Frontal cortex (tissue), 4 donors: ENCODE measurements around the gene VCX3A. TPM values are rescaled to one million over a fixed set of nuclear protein-coding genes. Genes with fewer than 3 reads are reported as not detected.
"Not testable (repeated sequence)": the region's sequence is repeated elsewhere in the genome, so short reads cannot be mapped to it uniquely, and the experiment has no call there.

ENCODE experiments used
- DNase-seq, 2 donors: peaks; one replicate each; pipeline ENCODE4 v3.0.0; 2012; ENCODE audit warnings: low spot score in 2 of 2
- FAIRE-seq: peaks from 2 replicates; lab custom pipeline; 2012; peaks lifted over from hg19 to GRCh38; lab: Jason Lieb, UNC
- total RNA-seq: library from RNA; depleted of rRNA; stranded (reverse); fragments of >200 nt; gene quantifications from one replicate; pipeline ENCODE4 v1.2.3, GENCODE V29; 2014
- donor health status: control.
- donor health status: control.
- donor health status: control.

Gene VCX3A
- total RNA-seq = not detected

DNA sequence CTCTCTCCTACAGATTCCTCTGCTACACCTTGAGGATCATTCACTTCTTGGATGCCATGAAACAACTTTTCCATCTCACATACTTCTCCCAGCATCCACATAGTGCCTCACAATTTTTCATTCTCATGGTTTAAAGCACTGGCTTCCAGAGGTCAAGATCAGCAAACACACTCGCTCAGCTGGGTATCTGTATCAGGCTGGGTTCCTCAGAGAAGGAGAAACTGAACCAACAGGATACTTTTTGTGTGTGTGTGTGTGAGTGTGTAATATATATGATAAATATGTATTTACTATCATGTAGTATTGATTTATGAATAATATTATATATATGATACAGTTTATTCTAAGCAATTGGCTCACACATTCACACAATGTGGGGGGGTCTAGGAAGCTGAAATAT is at the start of gene VCX3A:
Gene VCX3A, minus strand, starts transcription at position 101 of the 400 bp plus-strand sequence. CDS start 621 bp downstream, outside the sequence.
- not testable (repeated sequence) for FAIRE-seq, DNase-seq

DNA sequence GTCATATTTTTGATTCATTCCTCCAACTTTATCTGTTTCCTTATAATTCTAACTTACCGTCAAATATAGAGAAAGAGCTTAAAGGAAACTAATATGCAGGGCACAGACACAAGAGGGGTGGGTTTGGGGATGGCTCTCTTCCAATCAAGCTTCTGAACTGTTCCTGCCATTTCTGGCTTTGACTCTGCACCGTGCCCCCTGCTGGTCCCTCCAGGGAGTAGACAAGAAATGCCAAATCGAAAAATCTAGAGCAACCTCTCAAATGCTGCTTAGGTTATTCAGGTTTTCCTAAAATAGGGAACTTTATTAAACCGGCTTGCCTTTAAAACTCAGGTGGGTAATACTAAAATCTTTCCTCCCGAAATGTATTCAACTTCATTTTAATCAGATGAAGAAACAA is 39.8 kb upstream of the VCX3A start:
- FAIRE-seq (no peak), DNase-seq (no peak)

DNA sequence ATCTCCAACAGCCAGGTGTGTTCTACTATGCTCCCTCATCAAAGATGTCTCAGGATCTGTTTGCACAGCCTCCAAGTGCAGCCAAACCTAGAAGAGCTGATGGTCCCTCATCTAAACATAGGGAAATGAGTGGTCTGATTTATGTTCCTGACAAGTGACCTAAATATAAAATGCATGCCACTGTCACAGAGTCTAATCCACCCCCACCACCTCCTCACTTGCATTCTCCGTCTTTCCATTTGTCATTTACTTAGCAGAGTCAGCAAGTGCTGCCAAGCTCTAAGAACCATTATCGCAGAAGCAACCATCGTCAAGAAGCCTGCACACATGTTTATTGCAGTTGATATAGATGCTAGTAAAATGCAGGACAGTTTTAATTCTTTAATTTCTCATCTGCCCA is 33.1 kb upstream of the VCX3A start:
- FAIRE-seq = no peak
- DNase-seq = no peak

DNA sequence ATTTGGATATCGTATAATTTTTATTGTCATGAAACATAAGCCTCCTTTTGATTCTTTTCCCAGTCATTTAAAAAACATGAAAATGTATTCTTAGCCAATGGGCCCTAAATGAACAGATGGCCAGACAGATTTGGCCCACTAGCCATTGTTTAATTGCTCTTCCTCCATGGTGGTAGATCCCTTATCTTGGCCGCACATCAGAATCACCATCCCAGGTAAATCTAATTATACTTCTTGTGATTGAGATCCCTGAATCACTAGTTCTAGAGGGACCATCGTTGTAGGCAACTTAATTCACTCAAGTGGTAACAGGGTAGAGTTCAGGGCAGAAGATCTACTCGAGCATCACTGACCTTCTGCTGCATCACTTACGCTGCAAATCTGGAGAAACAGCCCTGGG is 24.1 kb upstream of the VCX3A start:
- no peak for FAIRE-seq
- DNase-seq = no peak

DNA sequence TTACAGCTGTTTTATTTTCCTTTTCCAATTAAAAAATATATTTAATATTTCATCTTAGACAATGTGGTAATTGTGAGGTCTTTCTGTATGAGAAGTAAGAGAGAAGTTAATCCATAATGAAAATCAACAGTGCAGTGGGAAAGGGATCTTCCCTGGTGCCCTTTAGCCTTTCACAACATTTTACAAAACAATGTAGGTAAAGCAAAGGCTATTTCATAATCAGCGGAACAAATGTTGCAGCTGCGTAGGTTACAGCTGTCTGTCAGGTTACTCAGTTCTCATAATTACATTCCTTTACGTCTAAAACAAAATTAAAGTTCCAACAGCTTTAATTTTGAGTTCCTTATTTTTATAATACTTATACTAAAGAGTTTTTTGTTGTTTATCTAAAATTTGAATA is 22.8 kb upstream of the VCX3A start:
- FAIRE-seq = no peak
- DNase-seq = no peak

DNA sequence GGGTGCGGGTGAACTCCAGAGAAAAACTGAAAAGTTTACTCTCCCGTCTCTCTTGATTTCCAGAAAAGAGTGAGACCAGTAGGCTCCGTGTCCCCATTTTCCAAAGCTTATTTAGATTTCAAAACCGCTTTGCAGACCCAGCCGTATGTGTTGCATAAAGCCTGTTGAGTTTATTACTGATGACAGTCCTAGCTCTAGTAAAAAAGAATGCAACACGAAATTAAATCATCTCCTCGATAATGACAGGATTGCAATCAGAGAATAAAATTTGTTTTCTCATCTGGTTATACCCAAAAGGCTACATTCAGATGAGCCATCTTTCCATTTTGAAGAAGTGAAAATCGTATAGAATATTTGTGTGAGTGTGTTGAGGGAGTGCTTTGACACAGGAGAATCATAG is 16.1 kb upstream of the VCX3A start:
- DNase-seq = no peak
- no peak for FAIRE-seq

DNA sequence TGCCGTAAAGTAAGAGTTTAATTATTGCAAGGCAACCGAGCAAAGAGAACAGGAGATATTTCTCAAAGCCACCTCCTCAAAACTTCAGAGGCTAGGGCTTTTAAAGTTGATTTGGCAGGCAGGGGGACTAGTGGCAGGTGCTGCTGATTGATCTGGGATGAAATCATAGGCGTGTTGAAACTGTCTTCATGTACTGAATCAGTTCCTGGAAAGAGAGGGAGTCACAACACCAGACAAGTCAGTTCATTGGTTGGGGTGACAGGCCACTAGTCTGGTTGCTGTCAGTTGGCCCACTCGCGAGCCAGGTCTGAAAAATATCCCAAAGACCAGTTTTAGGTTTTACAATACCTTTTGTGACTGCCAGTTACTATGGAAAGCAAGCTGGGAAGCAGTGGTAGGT is 10.8 kb upstream of the VCX3A start:
- DNase-seq (no peak), FAIRE-seq (no peak)

DNA sequence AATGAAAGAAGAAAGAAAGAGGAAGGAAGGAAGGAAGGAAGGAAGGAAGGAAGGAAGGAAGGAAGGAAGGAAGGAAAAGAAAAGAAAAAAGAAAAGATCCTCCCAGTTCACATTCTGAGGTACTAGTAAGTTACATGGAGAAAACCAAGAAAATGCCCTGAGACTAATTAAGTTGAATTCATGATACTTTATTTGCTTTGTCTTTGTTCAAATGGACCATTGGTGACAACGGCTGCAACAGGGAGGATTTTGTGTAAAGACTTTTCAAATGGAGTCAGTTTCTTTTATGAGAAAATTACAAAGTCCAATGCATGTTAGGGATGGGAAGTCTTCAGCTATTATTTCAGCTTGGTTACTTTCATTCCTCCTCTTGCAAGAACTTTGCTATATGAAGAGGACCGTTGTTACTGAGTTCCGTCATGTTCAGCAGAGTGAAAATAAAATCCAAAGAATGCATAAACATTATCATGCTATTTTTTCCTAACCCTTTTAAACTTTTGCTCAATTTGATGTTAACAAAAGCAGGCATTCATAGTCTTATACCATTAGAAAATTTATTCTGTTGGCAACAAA is 8.3 kb downstream of the VCX3A start:
- FAIRE-seq (no peak), DNase-seq (no peak)

DNA sequence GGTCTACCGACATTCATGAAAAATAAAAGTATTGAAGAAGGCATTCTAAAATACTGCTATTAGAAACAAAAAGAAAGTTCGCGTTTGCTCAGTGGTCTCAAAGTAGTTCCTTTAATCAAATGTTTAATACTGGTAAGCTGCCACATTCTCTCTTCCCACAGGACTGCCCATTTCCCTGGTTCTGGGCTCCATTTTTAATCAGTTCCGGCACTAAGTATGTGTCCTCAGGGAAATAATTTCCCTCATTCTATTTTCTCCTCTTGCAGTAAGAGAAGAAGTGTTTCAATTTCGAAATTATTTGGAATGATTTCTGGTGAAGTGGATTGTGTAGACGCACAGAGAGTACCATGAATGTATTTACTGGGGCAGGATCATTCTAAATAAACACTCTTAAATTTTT is 17.5 kb downstream of the VCX3A start:
- no peak for FAIRE-seq
- no peak for DNase-seq

DNA sequence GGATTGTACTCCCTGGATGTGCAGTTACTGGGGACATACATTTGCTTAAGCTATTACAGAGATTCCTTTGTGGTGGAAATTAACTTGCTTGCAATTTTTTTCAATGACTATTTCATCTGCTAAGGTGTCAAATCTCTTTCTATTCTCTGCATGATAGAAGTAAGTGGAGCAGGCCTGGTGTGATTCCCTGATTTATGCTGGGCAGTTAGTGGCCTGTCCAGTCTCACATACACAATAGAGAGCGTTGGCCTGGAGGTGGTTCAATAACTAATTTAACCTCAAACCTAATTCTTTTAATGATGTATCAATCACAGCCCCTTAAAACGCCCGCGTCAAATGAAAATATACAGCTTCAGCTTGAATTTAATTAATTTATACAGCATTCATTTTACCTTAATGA is 28.5 kb downstream of the VCX3A start:
- FAIRE-seq (no peak), DNase-seq (no peak)

DNA sequence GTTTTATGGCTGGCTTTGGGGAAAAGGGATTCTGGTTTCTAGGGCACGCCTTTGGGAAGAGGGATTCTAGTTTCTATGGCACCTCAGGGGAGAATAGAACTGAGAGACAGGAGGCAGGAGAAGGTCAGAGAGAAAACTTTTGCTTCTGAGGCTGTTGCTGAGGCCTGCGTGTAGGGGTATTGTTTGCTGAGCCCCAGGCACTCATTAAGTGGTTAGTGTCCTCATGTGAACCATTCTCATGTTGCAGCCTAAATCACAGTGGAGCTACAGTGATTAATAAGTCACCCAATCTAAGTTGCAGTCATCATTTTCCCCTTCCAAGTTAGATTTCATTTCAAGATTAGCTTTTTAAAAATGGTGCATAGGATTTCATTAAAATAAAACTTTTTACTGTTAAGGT is 29.0 kb downstream of the VCX3A start:
- FAIRE-seq = no peak
- no peak for DNase-seq

DNA sequence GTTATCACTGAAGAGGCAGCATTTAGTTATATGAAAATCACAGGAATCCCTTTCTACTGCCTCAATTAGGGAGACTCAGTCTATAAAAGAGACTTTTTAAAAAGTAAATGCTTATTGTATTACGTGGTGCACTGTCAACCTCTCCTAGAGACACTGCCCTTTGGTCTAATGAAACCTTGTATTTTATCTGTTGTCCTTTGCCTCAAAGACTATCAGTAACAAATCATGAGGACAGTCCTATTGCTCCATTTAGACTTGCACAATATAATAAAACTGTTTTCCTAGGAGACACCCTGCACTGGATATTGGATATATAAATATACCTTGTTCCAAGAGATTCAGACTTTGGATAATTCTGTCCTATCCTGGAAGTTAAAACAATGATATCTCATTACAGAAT is 34.2 kb downstream of the VCX3A start:
- DNase-seq (no peak), FAIRE-seq (no peak)

DNA sequence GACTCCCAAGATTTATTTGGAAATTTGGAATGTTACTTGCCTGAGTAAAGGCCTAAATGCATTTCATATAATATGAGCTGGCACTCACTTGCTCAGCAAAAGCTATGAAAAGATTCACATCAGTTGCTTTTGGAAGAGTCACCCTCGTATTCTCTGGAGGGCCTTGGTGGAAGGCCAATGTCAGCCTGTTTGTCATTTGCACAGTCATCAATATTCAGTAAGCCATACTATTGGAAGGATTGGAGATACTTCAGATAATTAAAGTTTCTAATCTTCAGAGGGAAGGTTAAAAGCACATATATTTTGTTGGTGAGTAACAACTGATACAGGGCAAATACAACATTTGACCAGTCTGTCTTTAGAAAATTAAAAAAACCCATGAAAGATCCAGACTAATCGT is 36.6 kb downstream of the VCX3A start:
- FAIRE-seq (no peak), DNase-seq (no peak)
